ENCODE measurements around the gene TMEM200A.

Gene TMEM200A

DNA sequence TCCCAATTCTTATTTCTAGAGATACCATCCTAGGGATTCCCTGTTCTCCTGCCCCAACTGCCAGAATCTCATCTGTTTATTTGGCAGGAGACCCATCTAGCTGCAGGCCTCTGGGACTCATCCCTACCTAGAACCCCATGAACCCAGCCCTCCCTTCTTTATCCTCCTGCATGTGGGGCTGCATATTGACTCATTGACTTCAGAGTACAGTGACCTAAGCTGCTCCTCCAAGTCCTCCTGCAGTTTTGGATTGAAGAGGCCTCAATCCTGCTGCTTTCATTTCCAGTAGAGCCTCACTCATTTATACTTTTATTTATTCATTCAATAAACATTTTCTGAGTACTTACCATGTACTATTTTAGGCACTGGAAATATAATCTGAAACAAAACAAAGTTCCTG lies 11.6 kb downstream of the TMEM200A start:
- no peak for DNase-seq (ENCODE audit: low read depth, low spot score)

DNA sequence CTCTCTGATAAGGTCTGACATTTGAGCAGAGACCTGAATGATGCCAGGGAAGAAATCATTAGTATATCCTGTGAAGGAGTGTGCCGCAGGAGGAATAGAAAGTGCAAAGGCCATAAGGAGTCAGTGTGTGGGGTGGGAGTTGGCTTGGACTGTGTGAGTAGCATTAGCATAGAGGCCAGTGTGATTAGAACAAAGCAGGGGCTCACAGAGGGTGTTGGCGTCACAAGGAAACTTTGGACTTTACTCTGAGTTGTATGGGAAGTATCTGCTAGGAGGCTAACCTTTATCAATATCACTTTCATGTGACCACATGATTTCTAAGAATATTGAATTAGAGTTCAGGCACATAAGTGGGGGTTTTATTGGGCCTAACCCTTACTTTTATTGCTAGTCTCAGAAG lies 12.1 kb downstream of the TMEM200A start:
- DNase-seq (ENCODE audit: low read depth, low spot score), result no peak

DNA sequence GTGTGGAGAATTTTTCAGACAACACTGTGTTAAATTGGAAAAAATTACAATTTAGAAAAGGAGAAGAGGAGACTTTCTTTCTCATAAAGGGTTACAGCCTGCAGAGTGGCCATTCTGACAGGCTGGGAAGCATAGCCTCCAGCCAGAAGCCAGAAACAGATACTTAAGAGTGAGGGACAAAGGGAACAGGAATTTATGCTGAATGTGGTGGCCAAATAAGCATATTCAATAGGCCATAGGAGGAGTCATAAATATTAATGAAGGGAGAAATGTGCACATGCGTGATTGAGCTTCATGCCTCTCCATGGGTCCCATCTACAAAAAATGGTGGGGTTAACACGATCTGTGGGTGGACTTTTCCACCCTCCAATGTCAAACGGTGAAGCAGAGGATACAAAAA lies 13.4 kb downstream of the TMEM200A start:
- DNase-seq (ENCODE audit: low read depth, low spot score), result no peak

DNA sequence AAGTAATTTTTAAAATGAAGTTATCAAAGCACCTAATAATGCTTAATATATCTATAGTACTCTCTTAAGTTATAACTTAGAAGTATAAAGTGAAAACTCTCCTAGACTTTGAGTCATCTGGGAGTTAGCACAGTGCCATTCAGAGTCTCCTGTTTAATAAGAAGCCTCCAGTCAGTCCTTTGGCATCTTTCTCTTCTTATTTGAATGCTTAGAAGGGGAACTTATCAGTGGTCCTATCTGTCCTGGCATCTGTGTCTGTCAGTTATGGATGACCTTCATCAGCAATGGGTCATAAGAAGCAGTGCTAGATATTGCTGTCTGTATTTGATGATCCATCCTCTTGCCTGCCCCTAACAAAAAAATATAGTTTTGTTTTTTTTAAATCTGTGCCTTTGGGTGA lies 15.2 kb downstream of the TMEM200A start:
- DNase-seq (ENCODE audit: low read depth, low spot score), result no peak

- DNase-seq (ENCODE audit: low read depth, low spot score), result no peak
These were observed 15.9 kb downstream of the TMEM200A start for GRCh38 chr6:130381459-130382380.

GRCh38 chr6:130382872-130383490 lies 17.2 kb downstream of the TMEM200A start:
- no peak for DNase-seq (ENCODE audit: low read depth, low spot score)

DNA sequence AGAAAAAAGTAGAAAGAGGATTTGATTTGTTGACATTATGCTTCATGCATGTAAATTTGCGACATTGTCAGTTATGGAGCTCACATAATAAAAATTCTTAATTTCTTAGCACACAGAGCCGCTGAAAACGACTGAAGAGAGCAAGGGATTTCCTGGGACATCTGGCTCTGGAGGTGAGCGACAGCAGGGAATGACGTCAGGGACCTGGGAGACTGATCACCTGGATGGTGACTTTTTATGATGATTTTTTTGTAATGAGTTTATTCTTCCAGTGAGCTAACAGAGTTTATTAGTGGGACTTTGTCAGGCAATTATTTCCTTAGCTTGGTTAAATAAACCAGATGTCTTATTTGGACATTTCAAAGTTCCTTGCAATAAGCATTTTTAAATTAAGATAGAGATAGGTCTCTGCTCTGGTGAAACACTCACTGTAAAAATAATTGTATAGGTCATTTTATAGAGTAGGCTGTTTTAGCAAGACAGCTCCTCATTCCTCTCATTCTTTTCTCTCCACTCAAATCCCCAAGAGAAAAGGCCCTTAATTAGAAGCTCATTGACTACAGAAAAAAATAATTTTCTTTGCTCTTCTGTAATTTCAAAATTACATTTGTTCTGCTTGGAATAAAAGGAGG lies 19.4 kb downstream of the TMEM200A start:
- no peak for DNase-seq (ENCODE audit: low read depth, low spot score)

DNA sequence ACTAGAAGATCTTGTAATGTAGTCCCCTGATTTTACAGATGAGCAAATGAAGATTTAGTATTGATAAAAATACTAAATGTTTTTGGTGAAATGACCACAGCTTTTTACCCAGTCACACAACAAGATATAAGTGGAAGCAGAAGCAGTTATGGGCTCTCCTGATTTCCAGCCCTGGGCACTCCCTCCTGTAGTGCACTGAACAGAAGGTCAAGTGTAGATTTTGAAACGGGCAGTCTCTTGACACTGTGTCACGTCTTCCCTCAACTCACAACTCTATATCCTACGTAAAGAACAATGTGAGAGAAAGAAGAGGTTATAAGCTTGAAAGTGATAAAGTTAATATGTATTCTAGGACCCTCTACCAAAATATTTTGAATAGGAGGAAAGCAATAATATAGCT lies 23.3 kb downstream of the TMEM200A start:
- DNase-seq (ENCODE audit: low read depth, low spot score), result no peak

DNA sequence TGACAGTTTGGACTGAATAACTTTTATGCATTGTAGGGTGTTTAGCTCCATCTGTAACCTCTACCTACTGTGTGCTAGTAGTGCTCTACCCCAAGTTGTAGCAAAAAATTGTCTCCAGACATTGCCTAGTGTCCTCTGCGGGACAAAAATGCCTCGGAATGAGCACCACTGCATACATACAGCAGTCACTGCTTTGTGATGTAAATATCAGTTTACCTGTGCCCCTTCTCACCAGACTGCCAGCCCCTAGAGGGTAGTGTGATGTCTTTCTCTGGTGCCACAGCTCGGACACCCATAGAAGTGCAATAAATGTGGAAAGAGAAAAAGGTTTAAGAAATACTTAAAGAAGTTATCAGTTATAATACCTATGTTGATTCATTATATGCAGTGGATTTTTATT lies 25.1 kb downstream of the TMEM200A start:
- DNase-seq (ENCODE audit: low read depth, low spot score), result no peak

GRCh38 chr6:130393306-130393705 lies 27.5 kb downstream of the TMEM200A start:
- no peak for DNase-seq (ENCODE audit: low read depth, low spot score)

DNA sequence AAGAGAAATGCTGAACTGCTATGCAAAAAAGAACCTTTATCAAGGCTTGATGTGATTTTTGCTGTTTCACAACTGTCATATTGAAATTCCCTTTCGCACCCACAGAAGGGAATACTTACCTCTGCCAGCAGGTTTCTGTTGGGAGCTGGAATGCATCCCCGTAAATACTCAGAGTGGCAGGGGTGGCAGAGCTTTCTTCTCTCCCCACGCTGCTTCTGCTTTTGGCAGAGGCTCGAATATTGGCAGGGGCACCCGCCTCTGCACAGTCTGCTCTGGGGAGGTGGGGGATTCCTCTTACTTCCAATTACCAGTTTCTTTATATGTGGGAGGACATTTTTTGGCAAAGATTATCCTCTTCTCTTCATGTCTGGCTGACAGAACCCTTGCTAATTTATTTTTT lies 28.4 kb downstream of the TMEM200A start:
- no peak for DNase-seq (ENCODE audit: low read depth, low spot score)

- no peak for DNase-seq (ENCODE audit: low read depth, low spot score)
These were observed 29.3 kb downstream of the TMEM200A start for GRCh38 chr6:130395164-130395563.

- DNase-seq (ENCODE audit: low read depth, low spot score), result no peak
These were observed 30.9 kb downstream of the TMEM200A start for GRCh38 chr6:130396722-130397121.

GRCh38 chr6:130405549-130405948 lies 39.7 kb downstream of the TMEM200A start:
- no peak for DNase-seq (ENCODE audit: low read depth, low spot score)

DNA sequence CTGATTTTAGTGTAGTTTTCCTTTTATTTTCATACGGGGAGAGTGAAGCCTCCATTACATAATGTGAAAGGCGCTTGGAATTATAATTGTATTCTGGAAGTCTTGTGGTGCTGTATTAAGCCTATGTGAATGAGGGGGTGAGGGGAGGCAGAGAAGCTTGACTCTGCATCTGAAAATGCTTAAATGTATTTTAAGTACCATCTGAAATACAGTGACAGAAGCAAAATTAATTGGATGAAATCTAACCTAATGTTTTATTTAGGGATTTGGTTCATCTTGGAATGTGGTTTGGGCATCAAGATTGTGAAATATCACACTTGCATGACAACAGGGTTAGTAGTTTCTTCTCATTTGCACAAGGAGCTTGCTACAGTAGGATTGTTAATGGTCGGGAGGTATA lies 41.2 kb downstream of the TMEM200A start:
- no peak for DNase-seq (ENCODE audit: low read depth, low spot score)

DNA sequence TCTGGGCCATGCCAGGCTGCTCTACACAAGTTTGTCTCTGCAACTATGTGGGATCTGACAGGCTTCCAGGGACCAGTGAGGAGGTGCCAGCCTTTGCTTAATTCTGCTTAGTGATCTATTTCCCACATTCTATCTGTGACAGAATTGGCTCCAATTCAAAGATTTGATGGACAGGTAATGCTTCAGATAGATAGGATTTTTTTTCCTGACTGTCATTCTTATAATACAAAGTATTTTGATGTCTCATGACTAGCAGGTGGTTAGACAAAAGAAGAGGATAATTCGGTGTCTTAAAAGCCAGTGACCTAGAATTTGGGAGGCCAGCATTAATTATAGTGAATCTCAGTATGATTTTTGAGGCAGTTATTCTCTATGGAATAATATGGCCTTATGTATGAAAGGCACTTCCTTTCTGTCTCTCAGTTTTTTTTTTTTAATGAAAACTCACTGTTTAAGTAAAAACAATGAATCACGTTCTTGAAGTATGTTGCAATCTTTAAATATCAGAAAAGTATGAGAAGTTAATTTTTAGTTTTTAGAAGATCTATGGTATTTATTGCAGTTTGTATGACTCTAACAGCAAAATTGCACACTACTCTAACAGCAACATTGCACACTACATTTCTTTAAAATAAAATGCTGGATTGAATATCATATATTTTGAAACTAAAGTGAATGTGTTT lies 43.7 kb downstream of the TMEM200A start:
- DNase-seq (ENCODE audit: low read depth, low spot score), result no peak

DNA sequence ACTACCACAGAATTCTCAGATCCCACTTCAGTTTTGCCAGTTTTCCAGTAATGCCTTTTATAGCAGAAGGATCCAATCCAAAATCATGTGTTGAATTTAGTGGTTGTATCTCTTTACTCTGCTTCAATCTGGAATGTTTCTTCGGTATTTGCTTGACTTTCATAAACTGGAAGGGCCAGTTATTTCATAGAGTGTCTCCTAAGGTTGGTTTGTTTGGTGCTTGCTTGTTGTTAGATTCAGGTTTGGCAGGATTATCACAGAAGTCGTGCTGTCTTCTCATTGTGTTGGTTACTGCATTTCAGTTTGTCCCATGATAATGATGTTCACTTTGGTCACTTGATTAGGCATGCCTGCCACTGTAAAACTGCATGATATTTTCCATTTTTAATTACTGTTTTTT lies 45.7 kb downstream of the TMEM200A start:
- DNase-seq (ENCODE audit: low read depth, low spot score), result no peak

GRCh38 chr6:130412556-130413290 lies 46.9 kb downstream of the TMEM200A start:
- no peak for DNase-seq (ENCODE audit: low read depth, low spot score)

- DNase-seq (ENCODE audit: low read depth, low spot score), result no peak
These were observed 52.1 kb downstream of the TMEM200A start for GRCh38 chr6:130417951-130418350.

DNA sequence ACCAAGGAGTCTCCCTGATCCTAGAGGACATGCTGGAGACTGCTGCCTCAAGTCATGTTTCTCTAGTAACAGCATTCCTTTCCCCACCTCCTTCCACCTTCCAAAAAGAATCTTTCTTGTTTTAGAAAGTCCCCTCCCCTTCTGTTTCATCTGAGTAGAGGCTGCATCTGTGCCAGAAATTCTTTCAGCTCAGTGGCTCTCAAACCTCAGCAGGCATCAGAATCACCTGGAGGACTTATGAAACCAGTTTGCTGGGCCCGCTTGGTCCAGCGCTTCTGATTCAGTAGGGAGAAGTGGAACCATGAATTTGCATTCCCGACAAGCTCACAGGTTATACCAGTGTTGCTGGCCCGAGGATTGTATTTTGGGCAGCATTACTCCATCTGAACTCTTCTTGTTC lies 55.1 kb downstream of the TMEM200A start:
- no peak for DNase-seq (ENCODE audit: low read depth, low spot score)

DNA sequence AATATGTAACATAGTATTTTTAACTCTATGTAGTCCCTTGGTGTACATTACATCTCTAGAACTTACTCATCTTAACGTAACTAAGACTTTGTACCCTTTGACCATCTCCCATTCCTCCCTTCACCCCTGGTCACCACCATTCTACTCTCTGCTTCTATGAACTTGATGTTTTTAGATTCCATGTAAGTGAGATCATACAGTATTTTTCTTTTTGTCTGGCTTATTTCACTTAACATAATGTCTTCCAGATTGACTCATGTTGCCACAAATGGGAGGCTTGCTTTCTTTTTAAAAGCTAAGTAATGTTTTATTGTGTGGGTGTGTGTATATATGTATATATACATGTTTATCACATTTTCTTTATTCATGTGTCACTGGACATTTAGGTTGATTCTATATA lies 55.8 kb downstream of the TMEM200A start:
- no peak for DNase-seq (ENCODE audit: low read depth, low spot score)
